Measurements from ENCODE around the gene FRK. TPM values are rescaled to one million over a fixed set of nuclear protein-coding genes. Genes with fewer than 3 reads are reported as not detected.
"Not testable (repeated sequence)": the region's sequence is repeated elsewhere in the genome, so short reads cannot be mapped to it uniquely, and the experiment has no call there.

Gene FRK
- total RNA-seq, 1 donor from 2014 or later, result 1.6 TPM

- H3K4me3 ChIP-seq (ENCODE audit: low read length in 3 of 3), result no peak overlapping the region
- no peak overlapping the region for H3K27ac ChIP-seq (ENCODE audit: low read depth, low read length)
- H3K27me3 ChIP-seq (ENCODE audit: control insufficient read depth in 3 of 3, insufficient read depth in 3 of 3, low read length in 3 of 3), result no peaks in the 10 kb centered on the region
- no peak overlapping the region for H3K9ac ChIP-seq (ENCODE audit: low read depth in 1 of 3, low read length in 3 of 3)
- no peaks in the 10 kb centered on the region for H3K4me1 ChIP-seq (ENCODE audit: control insufficient read depth in 3 of 3, insufficient read depth in 3 of 3, low read length in 3 of 3)
- H3K9me3 ChIP-seq (ENCODE audit: control insufficient read depth in 3 of 3, low read length in 3 of 3), result no peaks in the 10 kb centered on the region
- H3K36me3 ChIP-seq (ENCODE audit: control insufficient read depth in 3 of 3, insufficient read depth in 3 of 3, low read length in 3 of 3), result no peaks in the 10 kb centered on the region
Observed at GRCh38 chr6:115969207-115969929, 91.3 kb downstream of the FRK start.

GRCh38 chr6:115960286-115960685, 100.4 kb downstream of the FRK start:
- not testable (repeated sequence) for H3K9ac ChIP-seq (ENCODE audit: low read depth in 1 of 3, low read length in 3 of 3); H3K4me3 ChIP-seq (ENCODE audit: low read length in 3 of 3); H3K27me3 ChIP-seq (ENCODE audit: control insufficient read depth in 3 of 3, insufficient read depth in 3 of 3, low read length in 3 of 3); H3K36me3 ChIP-seq (ENCODE audit: control insufficient read depth in 3 of 3, insufficient read depth in 3 of 3, low read length in 3 of 3); H3K9me3 ChIP-seq (ENCODE audit: control insufficient read depth in 3 of 3, low read length in 3 of 3); H3K27ac ChIP-seq (ENCODE audit: low read depth, low read length); H3K4me1 ChIP-seq (ENCODE audit: control insufficient read depth in 3 of 3, insufficient read depth in 3 of 3, low read length in 3 of 3)

- Histone ChIP-seq H3K4me3 (ENCODE audit: low read length in 3 of 3) (no peak overlapping the region), H3K27me3 (ENCODE audit: control insufficient read depth in 3 of 3, insufficient read depth in 3 of 3, low read length in 3 of 3) (no peaks in the 10 kb centered on the region), H3K27ac (ENCODE audit: low read depth, low read length) (no peak overlapping the region), H3K9me3 (ENCODE audit: control insufficient read depth in 3 of 3, low read length in 3 of 3) (no peaks in the 10 kb centered on the region), H3K4me1 (ENCODE audit: control insufficient read depth in 3 of 3, insufficient read depth in 3 of 3, low read length in 3 of 3) (no peaks in the 10 kb centered on the region), H3K9ac (ENCODE audit: low read depth in 1 of 3, low read length in 3 of 3) (no peak overlapping the region), H3K36me3 (ENCODE audit: control insufficient read depth in 3 of 3, insufficient read depth in 3 of 3, low read length in 3 of 3) (peaks cover 0 to 5% (median 0%) of the 10 kb centered on the region in 3 donors)
Observed at GRCh38 chr6:115958958-115959357, 101.7 kb downstream of the FRK start.

GRCh38 chr6:115954740-115955139, 106.0 kb downstream of the FRK start:
- no peak overlapping the region for H3K4me3 ChIP-seq (ENCODE audit: low read length in 3 of 3)
- peaks cover 0 to 5% (median 0%) of the 10 kb centered on the region in 3 donors for H3K36me3 ChIP-seq (ENCODE audit: control insufficient read depth in 3 of 3, insufficient read depth in 3 of 3, low read length in 3 of 3)
- H3K27ac ChIP-seq (ENCODE audit: low read depth, low read length), result no peak overlapping the region
- no peak overlapping the region for H3K9ac ChIP-seq (ENCODE audit: low read depth in 1 of 3, low read length in 3 of 3)
- no peaks in the 10 kb centered on the region for H3K27me3 ChIP-seq (ENCODE audit: control insufficient read depth in 3 of 3, insufficient read depth in 3 of 3, low read length in 3 of 3)
- no peaks in the 10 kb centered on the region for H3K4me1 ChIP-seq (ENCODE audit: control insufficient read depth in 3 of 3, insufficient read depth in 3 of 3, low read length in 3 of 3)
- no peaks in the 10 kb centered on the region for H3K9me3 ChIP-seq (ENCODE audit: control insufficient read depth in 3 of 3, low read length in 3 of 3)

- Histone ChIP-seq H3K27me3 (ENCODE audit: control insufficient read depth in 3 of 3, insufficient read depth in 3 of 3, low read length in 3 of 3) (no peaks in the 10 kb centered on the region), H3K4me1 (ENCODE audit: control insufficient read depth in 3 of 3, insufficient read depth in 3 of 3, low read length in 3 of 3) (no peaks in the 10 kb centered on the region), H3K4me3 (ENCODE audit: low read length in 3 of 3) (no peak overlapping the region), H3K9ac (ENCODE audit: low read depth in 1 of 3, low read length in 3 of 3) (no peak overlapping the region), H3K36me3 (ENCODE audit: control insufficient read depth in 3 of 3, insufficient read depth in 3 of 3, low read length in 3 of 3) (no peaks in the 10 kb centered on the region), H3K27ac (ENCODE audit: low read depth, low read length) (no peak overlapping the region), H3K9me3 (ENCODE audit: control insufficient read depth in 3 of 3, low read length in 3 of 3) (no peaks in the 10 kb centered on the region)
Observed at GRCh38 chr6:115948751-115949150, 111.9 kb downstream of the FRK start.

- Histone ChIP-seq H3K27me3 (ENCODE audit: control insufficient read depth in 3 of 3, insufficient read depth in 3 of 3, low read length in 3 of 3) (no peaks in the 10 kb centered on the region), H3K9me3 (ENCODE audit: control insufficient read depth in 3 of 3, low read length in 3 of 3) (no peaks in the 10 kb centered on the region), H3K9ac (ENCODE audit: low read depth in 1 of 3, low read length in 3 of 3) (no peak overlapping the region), H3K27ac (ENCODE audit: low read depth, low read length) (no peak overlapping the region), H3K4me3 (ENCODE audit: low read length in 3 of 3) (no peak overlapping the region), H3K36me3 (ENCODE audit: control insufficient read depth in 3 of 3, insufficient read depth in 3 of 3, low read length in 3 of 3) (no peaks in the 10 kb centered on the region), H3K4me1 (ENCODE audit: control insufficient read depth in 3 of 3, insufficient read depth in 3 of 3, low read length in 3 of 3) (no peaks in the 10 kb centered on the region)
Observed at GRCh38 chr6:115947966-115948541, 112.6 kb downstream of the FRK start.

GRCh38 chr6:115945812-115946211, 114.9 kb downstream of the FRK start:
- H3K9me3 ChIP-seq (ENCODE audit: control insufficient read depth in 3 of 3, low read length in 3 of 3), result no peaks in the 10 kb centered on the region
- H3K36me3 ChIP-seq (ENCODE audit: control insufficient read depth in 3 of 3, insufficient read depth in 3 of 3, low read length in 3 of 3), result no peaks in the 10 kb centered on the region
- peaks cover 0 to 3% (median 0%) of the 10 kb centered on the region in 3 donors for H3K4me1 ChIP-seq (ENCODE audit: control insufficient read depth in 3 of 3, insufficient read depth in 3 of 3, low read length in 3 of 3)
- H3K27ac ChIP-seq (ENCODE audit: low read depth, low read length), result no peak overlapping the region
- H3K4me3 ChIP-seq (ENCODE audit: low read length in 3 of 3), result no peak overlapping the region
- H3K9ac ChIP-seq (ENCODE audit: low read depth in 1 of 3, low read length in 3 of 3), result no peak overlapping the region
- no peaks in the 10 kb centered on the region for H3K27me3 ChIP-seq (ENCODE audit: control insufficient read depth in 3 of 3, insufficient read depth in 3 of 3, low read length in 3 of 3)

- no peak overlapping the region for H3K9ac ChIP-seq (ENCODE audit: low read depth in 1 of 3, low read length in 3 of 3)
- H3K27me3 ChIP-seq (ENCODE audit: control insufficient read depth in 3 of 3, insufficient read depth in 3 of 3, low read length in 3 of 3), result no peaks in the 10 kb centered on the region
- no peaks in the 10 kb centered on the region for H3K9me3 ChIP-seq (ENCODE audit: control insufficient read depth in 3 of 3, low read length in 3 of 3)
- no peaks in the 10 kb centered on the region for H3K36me3 ChIP-seq (ENCODE audit: control insufficient read depth in 3 of 3, insufficient read depth in 3 of 3, low read length in 3 of 3)
- peaks cover 0 to 3% (median 0%) of the 10 kb centered on the region in 3 donors for H3K4me1 ChIP-seq (ENCODE audit: control insufficient read depth in 3 of 3, insufficient read depth in 3 of 3, low read length in 3 of 3)
- no peak overlapping the region for H3K4me3 ChIP-seq (ENCODE audit: low read length in 3 of 3)
- no peak overlapping the region for H3K27ac ChIP-seq (ENCODE audit: low read depth, low read length)
Observed at GRCh38 chr6:115945306-115945705, 115.4 kb downstream of the FRK start.

- H3K27ac ChIP-seq (ENCODE audit: low read depth, low read length); H3K9me3 ChIP-seq (ENCODE audit: control insufficient read depth in 3 of 3, low read length in 3 of 3); H3K4me1 ChIP-seq (ENCODE audit: control insufficient read depth in 3 of 3, insufficient read depth in 3 of 3, low read length in 3 of 3); H3K36me3 ChIP-seq (ENCODE audit: control insufficient read depth in 3 of 3, insufficient read depth in 3 of 3, low read length in 3 of 3); H3K27me3 ChIP-seq (ENCODE audit: control insufficient read depth in 3 of 3, insufficient read depth in 3 of 3, low read length in 3 of 3); H3K9ac ChIP-seq (ENCODE audit: low read depth in 1 of 3, low read length in 3 of 3); H3K4me3 ChIP-seq (ENCODE audit: low read length in 3 of 3): not testable (repeated sequence)
Observed at GRCh38 chr6:115944829-115945228, 115.9 kb downstream of the FRK start.

GRCh38 chr6:115937502-115937901, 123.2 kb downstream of the FRK start:
- H3K27me3 ChIP-seq (ENCODE audit: control insufficient read depth in 3 of 3, insufficient read depth in 3 of 3, low read length in 3 of 3); H3K9me3 ChIP-seq (ENCODE audit: control insufficient read depth in 3 of 3, low read length in 3 of 3); H3K36me3 ChIP-seq (ENCODE audit: control insufficient read depth in 3 of 3, insufficient read depth in 3 of 3, low read length in 3 of 3); H3K27ac ChIP-seq (ENCODE audit: low read depth, low read length); H3K4me3 ChIP-seq (ENCODE audit: low read length in 3 of 3); H3K9ac ChIP-seq (ENCODE audit: low read depth in 1 of 3, low read length in 3 of 3); H3K4me1 ChIP-seq (ENCODE audit: control insufficient read depth in 3 of 3, insufficient read depth in 3 of 3, low read length in 3 of 3): not testable (repeated sequence)
